Hepatocyte (in vitro differentiated cells): Measurements from ENCODE around the gene KRT81. TPM values are rescaled to one million over a fixed set of nuclear protein-coding genes. Genes with fewer than 3 reads are reported as not detected.
A peak's percentile ranks its signal among the peaks of the same experiment; 100 is the strongest.
"Not testable (repeated sequence)": the region's sequence is repeated elsewhere in the genome, so short reads cannot be mapped to it uniquely, and the experiment has no call there.

Experiments used
- DNase-seq: peaks from one replicate; pipeline ENCODE4 v3.0.0-alpha.2; 2016; ENCODE audit warnings: low spot score
- H2AFZ ChIP-seq: fragments of 200-600 bp; sonication (generic); 2 replicates; pipeline ENCODE4 v1.6.0; 2016; ENCODE audit warnings: antibody characterized with exemption, mild to moderate bottlenecking
- H3K27ac ChIP-seq: fragments of 200-600 bp; sonication (generic); 2 replicates; pipeline ENCODE4 v1.5.1; 2016; ENCODE audit warnings: mild to moderate bottlenecking
- H3K27me3 ChIP-seq: fragments of 200-600 bp; sonication (generic); 2 replicates; pipeline ENCODE4 v1.6.1; 2016
- H3K36me3 ChIP-seq: fragments of 200-600 bp; sonication (generic); replicated peaks from 2 replicates; pipeline ENCODE4 v1.5.1; 2016; ENCODE audit warnings: low read depth; ENCODE audit not compliant: insufficient read depth
- H3K4me1 ChIP-seq: fragments of 200-600 bp; sonication (generic); 2 replicates; pipeline ENCODE4 v1.5.1; 2016; ENCODE audit warnings: mild to moderate bottlenecking, moderate library complexity; ENCODE audit not compliant: insufficient read depth
- H3K4me2 ChIP-seq: fragments of 200-600 bp; sonication (generic); 2 replicates; pipeline ENCODE4 v1.6.0; 2016
- H3K4me3 ChIP-seq: fragments of 200-600 bp; sonication (generic); 2 replicates; pipeline ENCODE4 v1.5.1; 2016; ENCODE audit warnings: mild to moderate bottlenecking
- H3K79me2 ChIP-seq: fragments of 200-600 bp; sonication (generic); 2 replicates; pipeline ENCODE4 v1.6.0; 2017; ENCODE audit warnings: mild to moderate bottlenecking
- H3K9me2 ChIP-seq: fragments of 200-600 bp; sonication (generic); replicated peaks from 2 replicates; pipeline ENCODE4 v1.6.0; 2017; ENCODE audit warnings: mild to moderate bottlenecking; ENCODE audit not compliant: insufficient read depth
- H3K9me3 ChIP-seq: fragments of 200-600 bp; sonication (generic); 2 replicates; pipeline ENCODE4 v1.5.1; 2016; ENCODE audit warnings: low read depth, mild to moderate bottlenecking
- H4K20me1 ChIP-seq: fragments of 200-600 bp; sonication (generic); 2 replicates; pipeline ENCODE4 v1.6.0; 2016; ENCODE audit warnings: mild to moderate bottlenecking; ENCODE audit not compliant: insufficient read depth, poor library complexity, severe bottlenecking
- EZH2 ChIP-seq: fragments of 200-600 bp; sonication (generic); IDR thresholded peaks from 2 replicates; pipeline ENCODE4 v1.6.1; 2016; ENCODE audit warnings: antibody characterized with exemption, mild to moderate bottlenecking, borderline replicate concordance
- EZH2phosphoT487 ChIP-seq: fragments of 200-600 bp; sonication (generic); IDR thresholded peaks from one replicate; pipeline ENCODE4 v1.6.1; 2018; ENCODE audit warnings: antibody characterized with exemption, mild to moderate bottlenecking, low read depth, moderate library complexity; ENCODE audit not compliant: unreplicated experiment, severe bottlenecking
- whole genome bisulfite sequencing: methylation state at CpG from one replicate; pipeline ENCODE4 v1.1.6; 2016; ENCODE audit warnings: low lambda C conversion rate; ENCODE audit errors: missing lambda C conversion rate; 5-methylcytosine and 5-hydroxymethylcytosine counted together
- polyA plus RNA-seq: library from polyadenylated mRNA; unstranded; fragments of >200 nt; fragmentation: Nextera tagmentation; extraction: Ambion mirVana; gene quantifications from 2 replicates; pipeline ENCODE4 v1.2.1, GENCODE V29; 2016
- total RNA-seq: library from RNA; depleted of rRNA; stranded (reverse); fragments of >200 nt; gene quantifications from 2 replicates; pipeline ENCODE4 v1.2.3, GENCODE V29; 2014
- TF ChIP-seq, protein P1 (sequence below): fragments of 200-600 bp; sonication (generic); IDR thresholded peaks from 2 replicates; pipeline ENCODE4 v1.5.1; 2016; ENCODE audit warnings: antibody characterized with exemption, mild to moderate bottlenecking; ENCODE audit not compliant: poor library complexity

The KRT81 gene
- total and polyA plus RNA-seq, 2 experiments from 2014 or later, result not detected

DNA sequence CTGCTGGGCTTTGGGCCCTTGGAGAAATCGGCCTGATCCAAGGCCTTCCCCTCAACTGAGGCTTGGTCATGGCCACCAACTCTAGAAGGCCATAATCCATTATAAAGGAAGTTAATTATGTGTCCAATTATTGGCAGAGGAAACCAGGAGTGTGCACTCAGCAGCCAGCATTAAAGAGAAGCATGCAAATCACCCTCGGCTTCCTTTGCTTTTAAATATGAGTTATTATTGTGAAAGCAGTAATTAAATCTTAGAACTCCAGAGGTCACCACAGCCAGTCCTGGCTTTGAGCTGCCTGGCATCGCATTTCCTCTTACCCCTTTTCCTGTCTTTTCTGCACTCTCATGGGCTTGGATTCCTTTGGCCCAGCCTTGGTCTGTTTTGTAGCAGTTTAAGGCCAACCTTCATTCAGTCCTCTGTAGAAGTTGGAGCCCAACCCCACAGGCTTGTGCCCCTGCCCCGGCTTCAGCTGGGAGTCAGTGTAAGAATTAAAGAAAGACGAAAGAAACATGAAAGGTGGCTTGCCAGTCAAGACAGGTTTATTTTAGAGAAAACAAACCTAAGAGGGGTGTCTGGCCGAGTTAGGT lies 31.6 kb downstream of the KRT81 start:
- Histone ChIP-seq H3K9me2 (no peaks in the 10 kb centered on the region), H3K27me3 (peaks cover 57% of the 10 kb centered on the region), H3K4me1 (no peaks in the 10 kb centered on the region), H3K4me2 (no peak overlapping the region), H3K27ac (no peak overlapping the region), H3K4me3 (no peak overlapping the region), H4K20me1 (no peaks in the 10 kb centered on the region), H3K36me3 (no peaks in the 10 kb centered on the region), H2AFZ (no peak overlapping the region), H3K79me2 (no peaks in the 10 kb centered on the region), H3K9me3 (no peaks in the 10 kb centered on the region)
- no peak for TF ChIP-seq EZH2phosphoT487
- TF ChIP-seq EZH2, result no peak
- TF ChIP-seq, protein P1, sequence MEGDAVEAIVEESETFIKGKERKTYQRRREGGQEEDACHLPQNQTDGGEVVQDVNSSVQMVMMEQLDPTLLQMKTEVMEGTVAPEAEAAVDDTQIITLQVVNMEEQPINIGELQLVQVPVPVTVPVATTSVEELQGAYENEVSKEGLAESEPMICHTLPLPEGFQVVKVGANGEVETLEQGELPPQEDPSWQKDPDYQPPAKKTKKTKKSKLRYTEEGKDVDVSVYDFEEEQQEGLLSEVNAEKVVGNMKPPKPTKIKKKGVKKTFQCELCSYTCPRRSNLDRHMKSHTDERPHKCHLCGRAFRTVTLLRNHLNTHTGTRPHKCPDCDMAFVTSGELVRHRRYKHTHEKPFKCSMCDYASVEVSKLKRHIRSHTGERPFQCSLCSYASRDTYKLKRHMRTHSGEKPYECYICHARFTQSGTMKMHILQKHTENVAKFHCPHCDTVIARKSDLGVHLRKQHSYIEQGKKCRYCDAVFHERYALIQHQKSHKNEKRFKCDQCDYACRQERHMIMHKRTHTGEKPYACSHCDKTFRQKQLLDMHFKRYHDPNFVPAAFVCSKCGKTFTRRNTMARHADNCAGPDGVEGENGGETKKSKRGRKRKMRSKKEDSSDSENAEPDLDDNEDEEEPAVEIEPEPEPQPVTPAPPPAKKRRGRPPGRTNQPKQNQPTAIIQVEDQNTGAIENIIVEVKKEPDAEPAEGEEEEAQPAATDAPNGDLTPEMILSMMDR, result no peak
- 89% methylated on average over 6 of the region's 6 CpGs for WGBS
- no peak for DNase-seq

DNA sequence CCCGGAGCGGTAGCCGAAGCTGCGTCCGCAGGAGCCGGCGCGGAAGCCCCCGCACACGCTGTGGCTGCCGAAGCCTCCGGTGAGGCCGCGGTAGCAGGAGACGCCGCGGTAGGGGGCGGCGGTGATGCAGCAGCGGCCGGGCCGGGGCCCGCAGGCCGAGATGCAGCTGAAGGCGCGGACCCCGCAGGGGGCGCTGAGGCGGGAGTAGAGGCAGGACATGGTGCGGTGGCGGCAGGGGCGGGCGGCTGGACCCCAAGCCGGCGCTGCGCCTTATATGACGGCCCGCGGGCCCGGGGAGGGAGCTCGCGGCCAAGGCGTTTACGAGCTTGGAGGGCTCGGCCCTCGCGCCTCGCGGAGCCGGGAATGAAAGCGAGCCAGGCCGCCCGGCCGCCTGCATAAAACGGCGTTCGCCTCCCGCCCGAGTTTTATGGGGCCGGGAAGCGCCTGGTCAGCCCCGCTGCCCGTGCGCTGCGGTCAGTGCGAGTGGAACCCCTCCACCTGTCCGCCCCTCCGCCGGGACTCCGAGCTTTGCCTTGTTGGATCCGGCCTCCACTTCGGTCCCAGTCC lies 32.9 kb downstream of the KRT81 start:
- Histone ChIP-seq H3K9me2 (no peaks in the 10 kb centered on the region), H3K27ac (no peak overlapping the region), H3K4me3 (no peak overlapping the region), H3K36me3 (no peaks in the 10 kb centered on the region), H3K4me1 (no peaks in the 10 kb centered on the region), H3K27me3 (peaks cover 59% of the 10 kb centered on the region), H3K9me3 (no peaks in the 10 kb centered on the region), H3K4me2 (peak overlapping the region; percentile 73), H2AFZ (no peak overlapping the region), H3K79me2 (no peaks in the 10 kb centered on the region), H4K20me1 (no peaks in the 10 kb centered on the region)
- TF ChIP-seq, protein P1, result peak; percentile 7
- TF ChIP-seq EZH2 (peak; percentile 84), EZH2phosphoT487 (no peak)
- peak; percentile 50 for DNase-seq
- 18% methylated on average over 49 of the region's 72 CpGs for WGBS

DNA sequence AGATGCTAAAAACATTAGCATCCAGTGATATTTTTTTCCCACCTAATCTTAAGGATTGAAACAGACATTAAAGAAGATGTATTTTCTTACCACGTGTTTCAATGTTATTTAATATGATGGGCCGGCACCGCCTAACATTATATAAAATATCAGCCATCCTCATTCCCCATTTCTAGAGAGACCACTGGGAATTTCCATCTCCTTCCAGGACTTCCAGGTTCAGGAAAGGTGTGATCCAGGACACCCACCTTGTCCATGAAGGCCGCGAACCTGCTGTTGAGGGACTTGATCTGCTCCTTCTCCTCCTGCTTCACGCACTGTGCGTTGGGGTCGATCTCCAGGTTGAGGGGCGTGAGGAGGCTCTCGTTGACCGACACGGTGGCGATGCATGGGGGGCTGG lies 33.4 kb downstream of the KRT81 start:
- not testable (repeated sequence) for DNase-seq, H3K27ac ChIP-seq, H2AFZ ChIP-seq, H3K4me1 ChIP-seq, H3K4me3 ChIP-seq, H4K20me1 ChIP-seq, H3K9me2 ChIP-seq, H3K79me2 ChIP-seq, H3K9me3 ChIP-seq, H3K36me3 ChIP-seq
- WGBS, result 63% methylated on average over 13 of the region's 13 CpGs
- H3K4me2 ChIP-seq, result peak overlapping the region; percentile 73
- peaks cover 59% of the 10 kb centered on the region for H3K27me3 ChIP-seq

DNA sequence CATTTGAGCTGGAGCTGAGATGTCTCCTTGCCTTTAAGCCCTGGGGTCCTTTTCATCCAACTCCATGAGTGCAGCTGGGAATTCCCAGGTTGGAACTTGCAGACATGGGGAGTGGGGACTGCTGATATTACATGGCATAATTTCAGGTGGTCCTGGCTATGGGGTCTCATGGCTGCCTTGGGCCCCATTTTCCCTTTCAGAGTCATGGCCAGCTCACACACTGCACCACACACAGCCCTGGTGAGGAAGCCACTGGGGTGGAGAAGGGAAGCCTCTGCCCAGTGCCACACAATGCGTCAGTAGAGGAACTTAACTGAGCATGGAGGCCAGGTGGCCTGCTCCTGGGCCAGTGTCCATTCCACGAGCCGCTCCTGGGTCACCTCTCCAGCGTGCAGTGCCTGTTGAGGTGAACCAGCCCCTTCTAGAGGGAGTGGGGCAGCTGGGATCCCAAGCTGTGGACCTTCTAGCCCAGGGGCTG lies 34.2 kb downstream of the KRT81 start:
- Histone ChIP-seq H3K4me3 (no peak overlapping the region), H3K27me3 (peaks cover 59% of the 10 kb centered on the region), H3K27ac (no peak overlapping the region), H4K20me1 (no peaks in the 10 kb centered on the region), H3K36me3 (no peaks in the 10 kb centered on the region), H2AFZ (no peak overlapping the region), H3K4me2 (no peak overlapping the region), H3K79me2 (no peaks in the 10 kb centered on the region), H3K4me1 (no peaks in the 10 kb centered on the region), H3K9me2 (no peaks in the 10 kb centered on the region), H3K9me3 (no peaks in the 10 kb centered on the region)
- WGBS, result 96% methylated on average over 4 of the region's 4 CpGs
- TF ChIP-seq, protein P1, result no peak
- no peak for TF ChIP-seq EZH2phosphoT487
- TF ChIP-seq EZH2, result no peak
- DNase-seq, result no peak
